Subcutaneous abdominal adipose tissue (tissue), 5 donors: ENCODE measurements around the gene UNG.
"Not testable (repeated sequence)": the region's sequence is repeated elsewhere in the genome, so short reads cannot be mapped to it uniquely, and the experiment has no call there.

ENCODE experiments used
- H3K27ac ChIP-seq: one replicate; pipeline ENCODE4 v1.7.0; 2013; ENCODE audit warnings: low read depth, mild to moderate bottlenecking, inconsistent platforms, low read length, moderate library complexity
- H3K27me3 ChIP-seq, 5 donors: one replicate each; pipeline ENCODE4 v1.7.0; 2013; ENCODE audit warnings: low read length in 5 of 5, inconsistent platforms in 1 of 5; ENCODE audit not compliant: control insufficient read depth in 5 of 5, insufficient read depth in 4 of 5
- H3K36me3 ChIP-seq, 5 donors: one replicate each; pipeline ENCODE4 v1.7.0; 2013; ENCODE audit warnings: low read length in 5 of 5; ENCODE audit not compliant: control insufficient read depth in 5 of 5, insufficient read depth in 5 of 5
- H3K4me1 ChIP-seq, 5 donors: one replicate each; pipeline ENCODE4 v1.7.0; 2013; ENCODE audit warnings: low read length in 5 of 5, mild to moderate bottlenecking in 3 of 5, moderate library complexity in 1 of 5; ENCODE audit not compliant: control insufficient read depth in 5 of 5, insufficient read depth in 5 of 5
- H3K4me3 ChIP-seq, 5 donors: one replicate each; pipeline ENCODE4 v1.7.0; 2013; ENCODE audit warnings: low read length in 5 of 5, low read depth in 1 of 5
- H3K9ac ChIP-seq, 5 donors: one replicate each; pipeline ENCODE4 v1.7.0; 2013; ENCODE audit warnings: low read length in 5 of 5, mild to moderate bottlenecking in 4 of 5, moderate library complexity in 3 of 5
- H3K9me3 ChIP-seq, 5 donors: one replicate each; pipeline ENCODE4 v1.7.0; 2013; ENCODE audit warnings: low read length in 5 of 5; ENCODE audit not compliant: control insufficient read depth in 5 of 5
- donor health status: healthy.
- donor health status: healthy.
- donor health status: healthy.
- donor health status: healthy.
- donor health status: healthy.

The UNG gene

DNA sequence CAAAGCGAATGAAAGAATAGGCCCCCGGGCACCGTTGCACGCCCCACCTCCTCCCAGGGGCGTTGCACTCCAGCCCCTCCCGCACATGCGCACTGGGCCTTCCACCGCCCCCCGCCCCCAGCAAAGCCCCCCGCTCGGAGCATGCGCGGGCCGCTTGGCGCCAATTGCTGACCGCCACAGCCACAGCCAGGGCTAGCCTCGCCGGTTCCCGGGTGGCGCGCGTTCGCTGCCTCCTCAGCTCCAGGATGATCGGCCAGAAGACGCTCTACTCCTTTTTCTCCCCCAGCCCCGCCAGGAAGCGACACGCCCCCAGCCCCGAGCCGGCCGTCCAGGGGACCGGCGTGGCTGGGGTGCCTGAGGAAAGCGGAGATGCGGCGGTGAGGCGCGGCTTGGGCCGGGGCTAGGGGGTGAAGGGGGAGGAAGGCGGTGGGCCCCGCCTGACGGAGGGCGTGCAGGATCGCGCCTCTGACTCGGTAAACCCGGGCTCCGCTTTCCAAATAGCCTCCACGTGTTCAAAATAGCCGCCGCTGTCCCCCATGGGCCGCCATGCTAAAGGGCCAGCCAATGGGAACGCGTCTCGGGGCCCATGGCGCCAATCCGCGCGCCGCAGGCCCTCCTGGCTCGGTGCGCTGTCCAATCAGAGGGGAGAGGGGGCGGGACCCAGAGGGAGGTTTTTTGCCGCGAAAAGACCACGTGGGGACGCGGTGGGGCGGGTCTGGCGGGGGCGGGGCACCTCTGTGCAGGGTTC is at the start of gene UNG:
TSS of gene UNG (plus strand) at position 163 of the 748 bp plus-strand sequence. CDS start at position 246, 83 bp downstream.
- peaks cover 8 to 58% (median 44%) of the 10 kb centered on the region in 5 donors for H3K4me1 ChIP-seq
- no peaks in the 10 kb centered on the region for H3K9me3 ChIP-seq
- H3K4me3 ChIP-seq: peak within 1 kb of the TSS; percentile 67 to 87 (median 82)
- peak within 1 kb of the TSS; percentile 86 for H3K27ac ChIP-seq
- peaks cover 0 to 11% (median 6%) of the 10 kb centered on the region in 5 donors for H3K36me3 ChIP-seq
- H3K27me3 ChIP-seq: no peaks in the 10 kb centered on the region
- H3K9ac ChIP-seq: peak within 1 kb of the TSS; percentile 32 to 93 (median 85)

DNA sequence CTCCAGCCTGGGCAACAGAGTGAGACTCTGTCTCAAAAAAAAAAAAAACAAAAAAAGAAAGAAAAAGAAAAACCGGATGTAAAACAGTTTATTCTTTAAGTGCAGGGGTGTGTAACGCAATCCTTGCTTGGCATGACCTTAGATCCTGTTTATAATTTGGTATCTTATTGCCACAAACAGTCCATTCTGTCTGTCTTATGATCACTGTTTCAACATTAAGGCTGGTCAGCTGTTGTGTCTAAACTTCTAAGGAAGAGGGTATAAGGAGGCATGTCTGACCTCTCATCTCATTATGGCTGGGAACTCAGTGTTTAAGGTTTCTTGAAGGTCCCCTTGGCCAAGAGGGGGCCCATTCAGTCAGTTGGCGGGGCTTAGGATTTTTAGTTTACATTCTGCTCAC is 48.7 kb upstream of the UNG start:
- not testable (repeated sequence) for H3K27me3 ChIP-seq, H3K36me3 ChIP-seq, H3K9me3 ChIP-seq, H3K9ac ChIP-seq, H3K4me3 ChIP-seq
- peaks cover 0 to 30% (median 26%) of the 10 kb centered on the region in 5 donors for H3K4me1 ChIP-seq
- peak overlapping the region; percentile 55 for H3K27ac ChIP-seq

DNA sequence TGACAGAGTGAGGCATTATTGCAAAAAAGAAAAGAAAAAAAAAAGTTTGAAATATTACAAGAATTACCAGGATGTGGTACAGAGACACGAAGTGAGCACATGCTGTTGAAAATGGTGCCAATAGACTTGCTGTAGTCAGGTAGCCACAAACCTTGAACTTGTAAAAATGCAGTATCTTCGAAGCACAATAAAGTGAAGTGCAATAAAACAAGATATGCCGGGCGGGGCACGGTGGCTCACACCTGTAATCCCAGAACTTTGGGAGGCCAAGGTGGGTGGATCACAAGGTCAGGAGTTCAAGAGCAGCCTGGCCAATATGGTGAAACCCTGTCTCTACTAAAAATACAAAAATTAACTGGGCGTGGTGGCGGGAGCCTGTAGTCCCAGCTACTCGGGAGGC is 47.6 kb upstream of the UNG start:
- not testable (repeated sequence) for H3K36me3 ChIP-seq, H3K9me3 ChIP-seq, H3K9ac ChIP-seq, H3K4me3 ChIP-seq, H3K27me3 ChIP-seq, H3K27ac ChIP-seq
- H3K4me1 ChIP-seq: peaks cover 0 to 39% (median 31%) of the 10 kb centered on the region in 5 donors

DNA sequence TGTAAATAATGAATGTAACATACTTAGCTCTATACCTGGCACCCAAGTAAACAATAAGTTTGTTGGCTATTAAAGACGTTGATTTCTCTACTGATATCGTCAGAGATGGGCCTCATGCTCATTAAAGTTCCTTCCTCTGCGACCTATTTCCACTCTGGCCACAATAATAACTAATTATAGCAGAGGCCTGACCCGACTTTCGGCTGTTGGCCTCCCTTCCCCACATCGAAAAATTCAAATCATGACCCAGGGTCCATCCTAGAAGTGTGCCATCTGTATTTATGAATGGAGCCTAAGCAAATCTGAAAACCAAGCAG is 45.3 kb upstream of the UNG start:
- Histone ChIP-seq H3K4me3 (peak overlapping the region; percentile 78 to 97 (median 90)), H3K27ac (peak overlapping the region; percentile 93), H3K36me3 (peaks cover 0 to 5% (median 0%) of the 10 kb centered on the region in 5 donors), H3K9ac (peak overlapping the region in 4 of 5 donors; percentile 97 to 99 (median 98)), H3K27me3 (no peaks in the 10 kb centered on the region), H3K9me3 (no peaks in the 10 kb centered on the region), H3K4me1 (peaks cover 0 to 41% (median 31%) of the 10 kb centered on the region in 5 donors)

GRCh38 chr12:109052414-109053323 is 44.7 kb upstream of the UNG start, which contains the start of gene USP30:
Gene USP30 (plus strand): TSS chr12:109052576. CDS start chr12:109052679, 103 bp downstream.
- peak within 1 kb of the TSS; percentile 89 to 97 (median 94) for H3K4me3 ChIP-seq
- H3K27ac ChIP-seq: peak within 1 kb of the TSS; percentile 93
- H3K27me3 ChIP-seq: no peaks in the 10 kb centered on the region
- H3K4me1 ChIP-seq: peaks cover 0 to 45% (median 31%) of the 10 kb centered on the region in 5 donors
- H3K9ac ChIP-seq: peak within 1 kb of the TSS; percentile 97 to 99 (median 98)
- H3K9me3 ChIP-seq: no peaks in the 10 kb centered on the region
- H3K36me3 ChIP-seq: peaks cover 0 to 5% (median 3%) of the 10 kb centered on the region in 5 donors

DNA sequence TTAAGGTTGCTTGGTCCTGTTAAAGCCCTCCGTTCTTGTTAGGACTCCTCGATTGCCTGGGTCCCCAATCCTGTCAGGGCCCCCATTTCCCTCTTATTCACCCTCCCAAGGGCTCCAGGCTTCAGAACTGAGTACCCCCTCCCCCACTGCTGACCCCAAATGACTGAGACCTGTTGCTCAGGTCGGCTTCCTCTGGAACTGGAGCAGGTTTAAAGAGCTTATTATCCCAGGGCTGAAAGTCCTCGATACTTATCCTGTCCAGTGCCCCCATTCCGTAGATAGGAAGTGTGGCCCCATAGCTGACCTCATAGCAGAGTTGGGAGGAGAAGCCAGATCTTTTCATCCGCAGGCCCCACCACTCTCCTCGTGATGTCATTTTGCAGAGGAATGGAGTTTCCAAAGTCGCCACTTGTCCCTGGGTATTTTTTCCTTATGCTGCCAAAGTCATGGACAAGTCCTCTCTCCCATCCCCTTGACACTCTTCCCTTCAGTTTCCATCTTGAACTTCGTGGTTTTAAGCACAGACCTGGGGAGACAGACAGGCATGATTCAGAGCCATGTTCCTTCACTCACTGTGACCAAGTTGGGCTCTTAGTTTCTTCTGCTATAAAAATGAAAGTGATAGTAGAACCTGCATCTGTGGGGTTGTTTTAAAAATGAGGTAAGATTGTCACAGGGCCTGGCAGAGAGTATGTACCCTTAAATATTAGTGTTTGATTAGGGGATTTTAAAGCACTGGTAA is 43.8 kb upstream of the UNG start:
- Histone ChIP-seq H3K9ac (peak overlapping the region; percentile 29 to 99 (median 98)), H3K27me3 (no peaks in the 10 kb centered on the region), H3K9me3 (no peaks in the 10 kb centered on the region), H3K36me3 (peaks cover 5 to 11% (median 7%) of the 10 kb centered on the region in 5 donors), H3K4me1 (peaks cover 0 to 49% (median 33%) of the 10 kb centered on the region in 5 donors), H3K27ac (peak overlapping the region; percentile 93), H3K4me3 (peak overlapping the region; percentile 89 to 97 (median 94))

GRCh38 chr12:109054124-109054513 is 43.3 kb upstream of the UNG start:
- H3K27me3 ChIP-seq: not testable (repeated sequence)
- H3K27ac ChIP-seq: peak overlapping the region; percentile 93

DNA sequence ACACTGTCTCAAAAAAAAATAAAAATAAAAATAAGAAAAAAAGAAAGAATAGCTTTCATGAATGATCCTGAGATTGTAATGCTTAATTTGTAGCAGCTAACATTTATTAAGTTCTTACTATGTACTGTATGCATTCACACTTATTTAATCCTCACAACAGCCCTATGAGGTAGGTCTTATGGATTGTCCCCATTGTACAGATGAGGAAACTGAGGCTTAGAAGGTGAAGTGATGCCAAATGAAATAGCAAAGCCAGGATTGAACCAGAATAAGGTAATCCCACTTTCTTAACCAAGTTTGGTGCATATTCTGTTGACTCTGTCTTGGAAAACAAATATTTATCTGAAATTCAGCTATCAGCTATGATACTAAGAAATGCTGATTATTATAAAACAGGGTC is 42.9 kb upstream of the UNG start:
- Histone ChIP-seq H3K4me3 (no peak overlapping the region), H3K4me1 (peaks cover 0 to 48% (median 33%) of the 10 kb centered on the region in 5 donors), H3K27me3 (no peaks in the 10 kb centered on the region), H3K27ac (no peak overlapping the region), H3K9ac (no peak overlapping the region), H3K36me3 (peaks cover 5 to 19% (median 7%) of the 10 kb centered on the region in 5 donors), H3K9me3 (no peaks in the 10 kb centered on the region)

More at GRCh38 chr12:109054124-109054513, 43.3 kb upstream of the UNG start:
- Histone ChIP-seq H3K4me3 (peak overlapping the region in 3 of 5 donors; percentile 22 to 97 (median 90)), H3K36me3 (peaks cover 5 to 17% (median 7%) of the 10 kb centered on the region in 5 donors), H3K4me1 (peaks cover 0 to 48% (median 33%) of the 10 kb centered on the region in 5 donors), H3K9ac (peak overlapping the region in 3 of 5 donors; percentile 97 to 99 (median 98))
- H3K9me3 ChIP-seq: not testable (repeated sequence)

DNA sequence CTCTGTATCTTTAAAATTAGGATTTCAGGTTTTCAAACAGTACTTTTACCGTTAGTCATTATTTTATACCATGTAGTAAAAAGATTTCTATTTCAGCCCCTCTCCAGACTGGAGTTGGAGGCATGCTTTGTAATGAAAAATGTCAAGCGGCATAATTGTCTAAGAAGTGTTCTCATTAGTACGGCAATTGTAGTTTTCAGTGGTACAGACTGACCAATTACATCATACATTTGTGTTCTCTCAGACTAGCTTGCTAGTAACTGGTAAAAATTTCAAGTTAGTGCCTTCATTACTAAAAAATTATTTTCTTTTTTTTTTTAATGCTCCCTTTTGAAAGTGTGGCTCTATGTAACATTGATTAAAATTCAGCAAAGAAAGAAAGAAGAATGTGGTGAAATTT is 40.5 kb upstream of the UNG start:
- H3K27ac ChIP-seq: no peak overlapping the region
- H3K36me3 ChIP-seq: peaks cover 5 to 25% (median 12%) of the 10 kb centered on the region in 5 donors
- H3K9ac ChIP-seq: no peak overlapping the region
- H3K9me3 ChIP-seq: no peaks in the 10 kb centered on the region
- H3K4me3 ChIP-seq: no peak overlapping the region
- H3K27me3 ChIP-seq: no peaks in the 10 kb centered on the region
- peaks cover 0 to 60% (median 33%) of the 10 kb centered on the region in 5 donors for H3K4me1 ChIP-seq
